Fibroblast of pulmonary artery (primary cell): ENCODE measurements around the gene BSN.

Experiments used
- DNase-seq: peaks from one replicate; pipeline ENCODE4 v3.0.0-alpha.2; 2010; ENCODE audit warnings: low read depth
- H3K4me3 ChIP-seq: replicated peaks from 2 replicates; pipeline ENCODE4 v1.5.1; 2011; ENCODE audit warnings: low read depth, mild to moderate bottlenecking, control low read depth, low read length, moderate library complexity
- CTCF ChIP-seq: IDR thresholded peaks from 2 replicates; pipeline ENCODE4 v1.5.1; 2011; ENCODE audit warnings: mild to moderate bottlenecking, control low read depth, low read length, inconsistent platforms; ENCODE audit errors: missing control alignments

BSN gene

GRCh38 chr3:49627634-49628033, 73.4 kb downstream of the BSN start:
- H3K4me3 ChIP-seq, result no peak overlapping the region
- DNase-seq, result no peak
- no peak for TF ChIP-seq CTCF

GRCh38 chr3:49628249-49628648, 74.0 kb downstream of the BSN start:
- H3K4me3 ChIP-seq, result no peak overlapping the region
- no peak for TF ChIP-seq CTCF
- DNase-seq, result no peak

GRCh38 chr3:49629451-49629850, 75.2 kb downstream of the BSN start:
- H3K4me3 ChIP-seq, result no peak overlapping the region
- no peak for DNase-seq
- no peak for TF ChIP-seq CTCF

- no peak for TF ChIP-seq CTCF
- no peak overlapping the region for H3K4me3 ChIP-seq
- DNase-seq, result no peak
Measured at GRCh38 chr3:49629866-49630265, 75.6 kb downstream of the BSN start.

- DNase-seq, result no peak
- no peak for TF ChIP-seq CTCF
Measured at GRCh38 chr3:49630784-49631183, 76.5 kb downstream of the BSN start.

GRCh38 chr3:49634736-49635135, 80.5 kb downstream of the BSN start:
- DNase-seq, result no peak
- no peak overlapping the region for H3K4me3 ChIP-seq
- TF ChIP-seq CTCF, result no peak

More at GRCh38 chr3:49630784-49631183, 76.5 kb downstream of the BSN start:
- no peak overlapping the region for H3K4me3 ChIP-seq

- no peak overlapping the region for H3K4me3 ChIP-seq
- no peak for DNase-seq
- no peak for TF ChIP-seq CTCF
Measured at GRCh38 chr3:49636883-49637609, 82.8 kb downstream of the BSN start.
